Dendritic cell treated with granulocyte-macrophage colony-stimulating factor and Interleukin-4, amounts not matched to agents 40 ng/mL and 50 ng/mL, for 4 days (primary cell): Measurements from ENCODE around the gene SFXN4.
"Not testable (repeated sequence)": the region's sequence is repeated elsewhere in the genome, so short reads cannot be mapped to it uniquely, and the experiment has no call there.

Source experiments
- H3K27ac Mint-ChIP-seq: one replicate; pipeline ENCODE4 v1.8.0; 2022; ENCODE audit warnings: mild to moderate bottlenecking, mixed read lengths
- H3K27me3 Mint-ChIP-seq: one replicate; pipeline ENCODE4 v1.8.0; 2022; ENCODE audit warnings: mild to moderate bottlenecking, mixed read lengths
- H3K36me3 Mint-ChIP-seq: one replicate; pipeline ENCODE4 v1.8.0; 2022; ENCODE audit warnings: low read depth, mixed read lengths
- H3K4me1 Mint-ChIP-seq: one replicate; pipeline ENCODE4 v1.8.0; 2022; ENCODE audit warnings: low read depth, mixed read lengths
- H3K4me3 Mint-ChIP-seq: one replicate; pipeline ENCODE4 v1.8.0; 2022; ENCODE audit warnings: mild to moderate bottlenecking, moderate library complexity, mixed read lengths
- H3K9me3 Mint-ChIP-seq: one replicate; pipeline ENCODE4 v1.8.0; 2022; ENCODE audit warnings: mixed read lengths
- intact Hi-C: fragments of 100-400 bp; cut with micrococcal nuclease; formaldehyde crosslinking; loops from one replicate; pipeline ENCODE4 v1.15.0; 2022

The SFXN4 gene

GRCh38 chr10:119103903-119104653 lies 61.4 kb downstream of the SFXN4 start, which contains the start of gene DENND10:
Gene DENND10 (plus strand): TSS chr10:119104113. CDS start chr10:119104143, 30 bp downstream.
- Mint-ChIP-seq H3K27me3 (no peaks in the 10 kb centered on the region), H3K36me3 (peaks cover 14% of the 10 kb centered on the region), H3K4me1 (peaks cover 33% of the 10 kb centered on the region), H3K27ac (peak within 1 kb of the TSS; percentile 59), H3K9me3 (no peaks in the 10 kb centered on the region), H3K4me3 (peak within 1 kb of the TSS; percentile 74)
- intact Hi-C loops, result loop anchor here (1.0 to 2.0 kb wide), 2 partner anchors 24 to 61 kb away; partner anchors contain the start of genes EIF3A and SFXN4

- no peaks in the 10 kb centered on the region for H3K27me3 Mint-ChIP-seq
- H3K9me3 Mint-ChIP-seq, result no peaks in the 10 kb centered on the region
- intact Hi-C loops, result no loop called here
- peak overlapping the region; percentile 10 for H3K4me3 Mint-ChIP-seq
- no peak overlapping the region for H3K27ac Mint-ChIP-seq
- peaks cover 8% of the 10 kb centered on the region for H3K36me3 Mint-ChIP-seq
- H3K4me1 Mint-ChIP-seq, result peaks cover 33% of the 10 kb centered on the region
These were observed 62.1 kb downstream of the SFXN4 start for GRCh38 chr10:119103241-119103902.

- H3K27ac Mint-ChIP-seq, result no peak overlapping the region
- intact Hi-C loops, result no loop called here
These were observed 64.0 kb downstream of the SFXN4 start for GRCh38 chr10:119101366-119102098.

GRCh38 chr10:119100434-119101238 lies 64.9 kb downstream of the SFXN4 start:
- H3K36me3 Mint-ChIP-seq, result no peaks in the 10 kb centered on the region
- no peaks in the 10 kb centered on the region for H3K9me3 Mint-ChIP-seq
- H3K27me3 Mint-ChIP-seq, result no peaks in the 10 kb centered on the region
- intact Hi-C loops, result no loop called here
- H3K4me1 Mint-ChIP-seq, result peaks cover 18% of the 10 kb centered on the region
- no peak overlapping the region for H3K27ac Mint-ChIP-seq
- H3K4me3 Mint-ChIP-seq, result no peak overlapping the region

More at GRCh38 chr10:119101366-119102098, 64.0 kb downstream of the SFXN4 start:
- Mint-ChIP-seq H3K9me3 (no peaks in the 10 kb centered on the region), H3K4me1 (peaks cover 24% of the 10 kb centered on the region), H3K4me3 (no peak overlapping the region), H3K36me3 (no peaks in the 10 kb centered on the region), H3K27me3 (no peaks in the 10 kb centered on the region)

GRCh38 chr10:119098576-119098975 lies 66.9 kb downstream of the SFXN4 start:
- no peaks in the 10 kb centered on the region for H3K27me3 Mint-ChIP-seq
- intact Hi-C loops, result no loop called here
- no peak overlapping the region for H3K27ac Mint-ChIP-seq
- H3K4me1 Mint-ChIP-seq, result peaks cover 9% of the 10 kb centered on the region
- H3K9me3 Mint-ChIP-seq, result no peaks in the 10 kb centered on the region
- H3K4me3 Mint-ChIP-seq, result no peak overlapping the region
- no peaks in the 10 kb centered on the region for H3K36me3 Mint-ChIP-seq

- H3K27me3 Mint-ChIP-seq, intact Hi-C loops, H3K4me3 Mint-ChIP-seq, H3K27ac Mint-ChIP-seq, H3K9me3 Mint-ChIP-seq, H3K4me1 Mint-ChIP-seq, H3K36me3 Mint-ChIP-seq: not testable (repeated sequence)
These were observed 68.7 kb downstream of the SFXN4 start for GRCh38 chr10:119096641-119097415.

- intact Hi-C loops, result no loop called here
- Mint-ChIP-seq H3K9me3 (no peaks in the 10 kb centered on the region), H3K4me3 (no peak overlapping the region), H3K27ac (no peak overlapping the region), H3K36me3 (no peaks in the 10 kb centered on the region), H3K27me3 (no peaks in the 10 kb centered on the region), H3K4me1 (peaks cover 8% of the 10 kb centered on the region)
These were observed 69.9 kb downstream of the SFXN4 start for GRCh38 chr10:119095640-119096039.

- no peaks in the 10 kb centered on the region for H3K36me3 Mint-ChIP-seq
- no peak overlapping the region for H3K27ac Mint-ChIP-seq
- H3K4me1 Mint-ChIP-seq, result peaks cover 25% of the 10 kb centered on the region
- H3K4me3 Mint-ChIP-seq, result no peak overlapping the region
- no peaks in the 10 kb centered on the region for H3K27me3 Mint-ChIP-seq
- H3K9me3 Mint-ChIP-seq, result no peaks in the 10 kb centered on the region
- intact Hi-C loops, result no loop called here
These were observed 74.5 kb downstream of the SFXN4 start for GRCh38 chr10:119090968-119091367.
